Large intestine (tissue), 3 donors: ENCODE results near the gene SIGLEC6. TPM values are rescaled to one million over a fixed set of nuclear protein-coding genes. Genes with fewer than 3 reads are reported as not detected.

Experiments
- DNase-seq, 2 donors: peaks; one replicate each; pipeline versions ENCODE4 v3.0.0 to v3.0.0-alpha.2; 2013
- H3K27ac ChIP-seq: one replicate; pipeline ENCODE4 v1.5.1; 2013; ENCODE audit warnings: low read length
- H3K27me3 ChIP-seq: 2 replicates; pipeline ENCODE4 v1.6.1; 2013; ENCODE audit warnings: low read length; ENCODE audit not compliant: control insufficient read depth, insufficient read depth
- H3K36me3 ChIP-seq: 2 replicates; pipeline ENCODE4 v1.6.1; 2013; ENCODE audit warnings: low read length; ENCODE audit not compliant: control insufficient read depth, insufficient read depth
- H3K4me1 ChIP-seq: one replicate; pipeline ENCODE4 v1.6.1; 2013; ENCODE audit warnings: low read length; ENCODE audit not compliant: control insufficient read depth, insufficient read depth
- H3K4me3 ChIP-seq: one replicate; pipeline ENCODE4 v1.5.1; 2013; ENCODE audit warnings: low read length
- H3K9me3 ChIP-seq: one replicate; pipeline ENCODE4 v1.6.1; 2013; ENCODE audit warnings: mild to moderate bottlenecking, low read depth, low read length, moderate library complexity; ENCODE audit not compliant: control insufficient read depth
- WGBS: methylation state at CpG from one replicate; pipeline ENCODE4 v1.1.5; 2013; ENCODE audit warnings: low lambda C conversion rate; ENCODE audit not compliant: insufficient coverage; 5-methylcytosine and 5-hydroxymethylcytosine counted together
- polyA plus RNA-seq: library from polyadenylated mRNA; unstranded; fragments of 120-200 nt; gene quantifications from one replicate; pipeline ENCODE4 v1.2.1, GENCODE V29; 2013

SIGLEC6 gene
- polyA plus RNA-seq, 1 donor = 0.09 TPM

DNA sequence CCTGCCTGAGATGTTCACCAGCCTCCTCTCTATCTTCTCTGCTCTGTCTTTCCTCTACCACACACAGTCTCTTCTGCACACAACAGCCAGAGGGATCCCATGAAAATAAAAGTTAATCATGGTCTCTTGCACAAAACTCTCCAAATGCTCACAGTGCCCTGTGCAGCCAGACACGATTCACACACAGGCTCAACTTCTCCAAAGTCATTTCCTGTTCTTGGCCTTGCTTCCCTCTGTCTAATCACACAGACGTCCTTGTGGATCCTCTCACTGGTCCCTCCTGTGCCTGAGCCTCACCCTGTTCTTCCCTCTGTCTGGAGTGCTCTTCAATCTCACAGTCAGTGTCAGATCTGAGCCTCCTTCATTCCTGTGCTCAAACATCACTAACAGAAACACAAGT lies 37.7 kb downstream of the SIGLEC6 start:
- Histone ChIP-seq H3K27ac (no peak overlapping the region), H3K9me3 (no peaks in the 10 kb centered on the region), H3K27me3 (no peaks in the 10 kb centered on the region), H3K36me3 (peaks cover 5% of the 10 kb centered on the region), H3K4me3 (no peak overlapping the region), H3K4me1 (no peaks in the 10 kb centered on the region)
- DNase-seq = no peak
- 20% methylated on average over 1 of the region's 2 CpGs for WGBS

- WGBS = no CpG with 5 or more reads among the region's 7 CpGs
Observed at GRCh38 chr19:51491586-51491985, 39.9 kb downstream of the SIGLEC6 start.

GRCh38 chr19:51490676-51491075 lies 40.8 kb downstream of the SIGLEC6 start:
- Histone ChIP-seq H3K4me3 (no peak overlapping the region), H3K36me3 (peaks cover 9% of the 10 kb centered on the region), H3K4me1 (no peaks in the 10 kb centered on the region), H3K27ac (no peak overlapping the region), H3K9me3 (no peaks in the 10 kb centered on the region), H3K27me3 (no peaks in the 10 kb centered on the region)
- no peak for DNase-seq
- 56% methylated on average over 3 of the region's 14 CpGs for WGBS

More at GRCh38 chr19:51491586-51491985, 39.9 kb downstream of the SIGLEC6 start:
- no peak overlapping the region for H3K4me3 ChIP-seq
- H3K4me1 ChIP-seq = no peaks in the 10 kb centered on the region
- H3K9me3 ChIP-seq = no peaks in the 10 kb centered on the region
- DNase-seq = no peak
- peaks cover 9% of the 10 kb centered on the region for H3K36me3 ChIP-seq
- H3K27me3 ChIP-seq = no peaks in the 10 kb centered on the region
- H3K27ac ChIP-seq = no peak overlapping the region

- H3K36me3 ChIP-seq = peaks cover 14% of the 10 kb centered on the region
Observed at GRCh38 chr19:51489113-51489512, 42.4 kb downstream of the SIGLEC6 start.

DNA sequence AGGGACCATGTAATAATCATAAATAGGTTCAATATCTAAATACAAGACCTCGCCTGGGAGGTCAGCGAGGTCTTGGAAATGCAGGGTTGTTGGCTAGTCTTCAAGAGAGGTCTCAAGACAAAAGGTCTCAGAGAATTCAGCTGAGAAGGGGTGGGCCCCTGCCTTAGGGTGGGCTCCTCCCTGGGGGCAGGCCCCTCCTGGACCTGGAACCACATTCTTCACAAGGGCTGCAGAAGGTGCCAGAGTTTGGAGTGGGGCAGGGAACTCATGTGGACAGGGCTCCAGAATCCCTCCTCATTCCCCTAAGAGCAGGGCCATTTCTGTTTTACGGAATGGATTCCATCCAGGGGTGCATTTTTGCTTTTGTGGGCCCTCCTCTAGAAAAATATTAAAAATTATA lies 43.0 kb downstream of the SIGLEC6 start:
- DNase-seq = no peak
- Histone ChIP-seq H3K4me3 (no peak overlapping the region), H3K9me3 (no peaks in the 10 kb centered on the region), H3K36me3 (peaks cover 17% of the 10 kb centered on the region), H3K27me3 (no peaks in the 10 kb centered on the region), H3K4me1 (no peaks in the 10 kb centered on the region), H3K27ac (no peak overlapping the region)
- WGBS = no CpG with 5 or more reads among the region's 3 CpGs

More at GRCh38 chr19:51489113-51489512, 42.4 kb downstream of the SIGLEC6 start:
- Histone ChIP-seq H3K27me3 (no peaks in the 10 kb centered on the region), H3K4me3 (no peak overlapping the region), H3K9me3 (no peaks in the 10 kb centered on the region), H3K27ac (no peak overlapping the region), H3K4me1 (no peaks in the 10 kb centered on the region)
- DNase-seq = no peak
- WGBS = 67% methylated on average over 1 of the region's 2 CpGs

DNA sequence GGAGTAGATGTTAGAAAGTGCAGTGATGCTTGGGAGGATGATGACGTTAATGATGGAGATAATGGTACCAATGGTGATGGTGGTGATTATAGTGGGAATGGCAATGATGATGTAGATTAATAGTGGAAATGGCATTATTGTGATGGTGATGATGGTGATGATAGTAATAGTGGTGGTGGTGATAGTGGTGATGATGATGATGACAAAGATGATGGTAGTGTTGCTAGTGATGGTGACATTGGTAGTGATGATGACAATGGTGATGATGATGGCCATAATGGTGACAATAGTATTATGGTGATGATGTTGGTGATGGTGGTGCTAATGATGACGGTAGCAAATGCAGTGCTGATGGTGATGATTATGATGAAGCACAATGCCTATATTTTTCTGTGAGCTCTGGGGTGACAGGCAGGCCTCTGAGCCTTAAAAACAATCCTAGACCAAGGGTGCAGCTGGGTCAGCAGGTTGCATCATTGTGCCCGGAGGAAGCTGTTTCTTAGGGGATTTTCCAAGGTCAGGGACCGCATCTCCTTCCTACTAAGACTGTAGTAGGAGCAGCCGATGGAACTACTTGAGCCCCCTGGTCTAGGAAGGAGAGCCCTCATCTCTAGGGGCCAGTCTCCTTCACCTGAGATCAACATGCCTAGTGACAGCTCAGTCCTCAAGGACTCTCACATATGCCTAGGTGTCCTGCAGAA lies 45.4 kb downstream of the SIGLEC6 start:
- DNase-seq = no peak
- Histone ChIP-seq H3K9me3 (no peaks in the 10 kb centered on the region), H3K27ac (no peak overlapping the region), H3K36me3 (peaks cover 18% of the 10 kb centered on the region), H3K4me3 (no peak overlapping the region), H3K4me1 (no peaks in the 10 kb centered on the region), H3K27me3 (no peaks in the 10 kb centered on the region)
- 57% methylated on average over 1 of the region's 5 CpGs for WGBS

- peak overlapping the region; percentile 100 for H3K27ac ChIP-seq
- WGBS = no CpG with 5 or more reads among the region's 8 CpGs
- DNase-seq = peak; percentile 42 to 65
Observed at GRCh38 chr19:51480590-51480989, 50.9 kb downstream of the SIGLEC6 start.

DNA sequence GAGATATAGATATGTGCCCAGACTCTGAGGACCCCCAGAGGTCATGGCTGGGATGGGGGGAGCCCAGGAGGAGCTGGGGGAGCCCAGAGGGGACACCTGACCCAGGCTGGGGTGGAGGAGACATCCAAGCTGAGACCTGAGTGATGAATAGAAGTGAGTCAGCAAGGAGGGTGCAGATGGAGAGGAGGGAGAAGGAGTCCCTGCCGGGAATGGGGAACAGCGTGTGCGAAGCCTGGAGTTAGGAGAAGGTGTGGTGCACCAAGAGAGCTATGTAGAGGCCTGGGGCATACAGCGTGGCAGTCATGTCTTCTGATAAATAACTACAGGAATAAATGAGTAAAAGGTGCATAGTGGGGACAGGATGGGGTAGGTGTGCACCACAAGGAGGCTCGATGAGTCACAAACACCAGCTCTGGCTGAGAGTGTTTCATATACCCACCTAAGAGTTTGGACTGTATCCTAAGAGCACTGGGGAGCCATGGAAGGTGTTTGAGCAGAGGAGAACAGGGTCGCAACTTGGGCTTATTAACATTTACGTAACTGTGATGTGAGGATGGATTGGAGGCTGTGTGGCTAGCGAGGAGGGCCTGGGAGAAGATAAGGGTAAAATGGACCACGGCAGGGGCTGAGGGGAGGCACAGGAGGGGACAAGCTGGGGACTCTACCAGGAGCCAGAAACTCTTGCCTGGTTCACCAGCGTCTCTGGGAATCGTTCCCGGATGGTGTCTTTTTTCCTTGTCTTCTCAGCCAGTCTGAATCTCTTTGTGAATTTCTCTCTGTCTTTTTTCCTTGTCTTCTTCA lies 51.7 kb downstream of the SIGLEC6 start:
- 85% methylated on average over 4 of the region's 12 CpGs for WGBS
- peaks cover 4% of the 10 kb centered on the region for H3K9me3 ChIP-seq
- peak in 1 of 2 donors; percentile 28 for DNase-seq
- peak overlapping the region; percentile 100 for H3K27ac ChIP-seq
- H3K27me3 ChIP-seq = no peaks in the 10 kb centered on the region
- peaks cover 32% of the 10 kb centered on the region for H3K4me1 ChIP-seq
- peaks cover 4% of the 10 kb centered on the region for H3K36me3 ChIP-seq
- H3K4me3 ChIP-seq = peak overlapping the region; percentile 70

More at GRCh38 chr19:51480590-51480989, 50.9 kb downstream of the SIGLEC6 start:
- Histone ChIP-seq H3K4me3 (no peak overlapping the region), H3K27me3 (no peaks in the 10 kb centered on the region), H3K36me3 (peaks cover 8% of the 10 kb centered on the region), H3K9me3 (peaks cover 4% of the 10 kb centered on the region), H3K4me1 (peaks cover 25% of the 10 kb centered on the region)

- no CpG with 5 or more reads among the region's 17 CpGs for WGBS
- peaks cover 4% of the 10 kb centered on the region for H3K9me3 ChIP-seq
- no peaks in the 10 kb centered on the region for H3K27me3 ChIP-seq
- DNase-seq = peak; percentile 87 to 93
- peak within 1 kb of the TSS; percentile 70 for H3K4me3 ChIP-seq
- H3K27ac ChIP-seq = peak within 1 kb of the TSS; percentile 100
- H3K4me1 ChIP-seq = peaks cover 42% of the 10 kb centered on the region
- peaks cover 2% of the 10 kb centered on the region for H3K36me3 ChIP-seq
Observed at GRCh38 chr19:51478381-51479234, 52.9 kb downstream of the SIGLEC6 start, which contains the start of gene CEACAM18. Gene CEACAM18 (plus strand): TSS chr19:51478539.

DNA sequence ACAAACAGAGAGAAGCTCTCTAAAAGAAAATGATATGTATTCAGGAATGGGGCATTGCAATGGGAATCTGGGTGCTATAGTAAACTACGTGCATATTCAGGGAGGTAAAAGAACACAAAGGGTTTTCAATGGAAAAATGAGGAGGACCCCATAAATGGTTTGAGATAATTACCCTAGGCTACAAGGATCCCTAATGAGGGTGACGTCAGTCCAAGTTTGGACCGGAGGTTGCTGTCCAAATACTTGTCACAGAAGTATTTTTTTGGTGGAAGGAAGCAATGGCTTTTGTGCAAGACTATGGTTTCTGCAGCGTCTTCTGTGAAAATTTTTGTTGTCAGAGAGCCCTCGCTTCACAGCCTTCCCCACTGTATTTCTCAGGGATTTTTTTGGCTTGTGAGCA lies 54.1 kb downstream of the SIGLEC6 start:
- DNase-seq = peak in 1 of 2 donors; percentile 24
- Histone ChIP-seq H3K9me3 (peaks cover 4% of the 10 kb centered on the region), H3K4me1 (peaks cover 49% of the 10 kb centered on the region), H3K27ac (peak overlapping the region; percentile 100), H3K27me3 (no peaks in the 10 kb centered on the region), H3K36me3 (no peaks in the 10 kb centered on the region), H3K4me3 (no peak overlapping the region)
- WGBS = 92% methylated on average over 3 of the region's 5 CpGs
